COLO668 (cell line): ENCODE data around the gene PRSS22.

Experiments
- DNase-seq: peaks from one replicate; lab custom pipeline; 2025; ENCODE audit not compliant: unreplicated experiment; lab: John Stamatoyannopoulos, UW

The PRSS22 gene

DNA sequence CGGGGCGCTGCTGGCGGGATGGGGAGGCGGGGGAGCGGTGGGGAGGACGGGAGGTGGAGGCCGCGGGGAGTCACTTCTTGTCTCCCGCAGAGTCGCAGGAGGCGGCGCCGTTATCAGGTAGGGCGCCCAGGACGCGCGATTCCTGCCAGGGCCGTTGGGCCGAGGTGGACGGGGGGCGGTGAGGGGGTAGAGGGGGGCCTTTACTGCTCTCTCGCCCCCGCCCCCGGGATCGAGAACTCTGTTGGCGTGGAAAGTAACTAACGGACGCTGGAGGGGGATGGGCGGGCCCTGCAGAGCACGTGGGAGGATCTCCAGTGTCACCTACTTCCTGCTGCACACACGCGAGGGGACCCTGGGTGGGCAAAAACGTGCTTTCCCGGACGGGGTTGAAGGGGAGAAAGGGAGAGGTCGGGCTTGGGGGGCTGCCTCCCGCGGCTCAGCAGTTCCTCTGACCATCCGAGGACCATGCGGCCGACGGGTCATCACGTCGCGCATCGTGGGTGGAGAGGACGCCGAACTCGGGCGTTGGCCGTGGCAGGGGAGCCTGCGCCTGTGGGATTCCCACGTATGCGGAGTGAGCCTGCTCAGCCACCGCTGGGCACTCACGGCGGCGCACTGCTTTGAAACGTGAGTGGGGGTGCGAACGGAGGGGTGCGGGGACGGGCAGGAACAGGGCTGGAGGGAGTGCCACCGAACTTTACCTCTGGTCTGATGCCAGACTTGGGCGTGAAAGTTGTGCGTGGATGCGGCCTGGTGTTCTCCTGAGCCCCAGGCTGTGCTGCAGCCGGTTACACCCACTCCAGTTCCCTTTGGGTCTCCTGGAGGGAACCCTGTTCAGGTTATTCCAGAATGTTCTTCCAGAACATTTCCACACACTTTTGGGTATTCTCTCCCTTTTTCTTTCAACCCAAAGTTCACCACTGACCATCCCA, 40.4 kb downstream of the PRSS22 start:
- no peak for DNase-seq

DNA sequence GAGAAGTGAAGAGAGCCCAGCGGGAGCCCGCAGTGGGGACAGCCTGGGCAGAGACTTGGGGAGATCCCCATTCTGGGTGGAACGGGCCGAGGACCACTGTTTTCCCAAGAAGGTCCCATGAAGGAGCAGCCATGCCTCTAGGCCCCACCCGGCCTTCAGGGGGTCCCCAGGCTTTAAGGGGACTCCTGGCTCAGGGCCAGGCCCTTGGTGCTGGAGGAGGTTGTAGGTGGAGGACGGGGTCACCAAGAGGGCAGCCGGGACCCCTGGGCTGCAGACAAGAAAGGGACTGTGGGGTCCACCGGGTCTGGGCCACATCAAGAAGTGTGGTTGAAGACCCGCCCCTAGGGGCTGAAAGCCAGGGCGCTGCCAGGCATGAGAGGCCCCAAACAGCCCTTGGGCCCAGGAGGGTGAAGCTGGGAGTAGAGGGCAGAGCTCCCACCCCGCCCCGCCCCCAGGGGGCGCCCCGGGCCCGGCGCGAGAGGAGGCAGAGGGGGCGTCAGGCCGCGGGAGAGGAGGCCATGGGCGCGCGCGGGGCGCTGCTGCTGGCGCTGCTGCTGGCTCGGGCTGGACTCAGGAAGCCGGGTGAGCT, 41.1 kb downstream of the PRSS22 start, which contains the start of gene PRSS21:
Gene PRSS21 (plus strand): TSS at position 487 of the 589 bp plus-strand sequence. CDS start 32 bp downstream, at position 519.
- no peak for DNase-seq

DNA sequence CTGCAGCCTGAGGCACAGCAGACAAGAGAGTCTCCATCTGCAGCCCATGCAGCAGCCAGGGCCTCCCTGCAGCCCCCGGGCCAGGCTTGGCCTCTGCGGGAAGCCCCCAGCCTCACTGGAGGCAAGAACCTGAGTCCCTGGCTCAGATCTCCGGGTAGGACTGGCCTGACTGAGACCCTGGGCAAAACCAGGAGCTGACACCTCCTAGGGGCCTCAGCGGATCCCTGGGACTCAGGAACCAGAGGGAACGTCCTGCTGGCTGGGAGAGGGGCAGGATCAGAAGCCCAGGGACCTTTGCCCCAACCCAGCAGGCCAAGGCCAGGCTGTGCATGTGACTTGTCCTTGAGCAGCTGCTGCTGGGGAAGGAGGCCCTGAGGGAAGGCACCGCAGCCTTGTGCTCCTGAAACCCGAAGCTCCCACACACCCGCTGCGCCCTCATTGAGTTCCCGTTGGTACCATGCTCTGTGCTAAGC, 42.6 kb downstream of the PRSS22 start:
- DNase-seq, result no peak

GRCh38 chr16:2814551-2815298, 43.2 kb downstream of the PRSS22 start:
- no peak for DNase-seq

DNA sequence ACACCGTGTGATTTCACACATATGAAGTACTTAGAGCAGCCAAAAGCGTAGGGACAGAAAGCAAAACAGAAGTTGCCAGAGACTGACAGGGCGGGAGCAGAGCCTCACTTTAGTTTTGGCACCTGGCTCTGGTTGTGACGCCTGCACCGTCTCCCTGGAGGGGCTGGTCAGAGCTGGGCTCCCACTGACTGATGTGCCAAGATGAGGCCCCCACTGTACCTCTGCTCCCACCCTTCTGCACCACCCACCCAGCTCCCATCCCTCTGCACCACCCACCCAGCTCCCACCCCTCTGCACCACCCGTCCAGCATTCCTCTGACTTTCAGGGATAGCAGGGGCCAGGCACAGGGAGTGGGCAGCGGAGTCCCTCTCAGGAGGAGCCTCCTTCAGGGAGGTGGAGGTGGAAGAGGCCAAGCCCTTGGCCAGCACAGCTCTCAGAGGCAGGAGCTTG, 44.2 kb downstream of the PRSS22 start:
- no peak for DNase-seq

GRCh38 chr16:2811703-2812471, 46.1 kb downstream of the PRSS22 start:
- no peak for DNase-seq

DNA sequence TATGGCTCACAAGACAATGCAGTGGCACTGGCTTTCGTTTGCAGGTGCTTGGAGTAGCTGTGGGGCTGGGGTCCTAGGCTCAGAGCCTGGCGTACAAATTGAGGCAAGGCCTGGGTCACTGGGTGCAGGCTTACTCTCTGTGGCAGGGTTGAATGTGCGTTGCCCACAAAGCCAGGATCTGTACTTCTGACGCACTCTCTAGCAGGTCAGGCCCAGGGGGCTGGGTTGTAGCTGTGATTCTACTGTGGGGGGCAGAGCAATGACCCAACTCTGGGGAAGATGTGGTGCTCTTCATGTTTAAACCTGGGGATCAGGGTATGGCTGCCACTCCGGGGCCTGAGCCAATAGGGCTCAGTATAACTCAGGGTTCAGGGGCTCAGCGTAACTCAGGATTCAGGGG, 47.3 kb downstream of the PRSS22 start:
- DNase-seq, result no peak

DNA sequence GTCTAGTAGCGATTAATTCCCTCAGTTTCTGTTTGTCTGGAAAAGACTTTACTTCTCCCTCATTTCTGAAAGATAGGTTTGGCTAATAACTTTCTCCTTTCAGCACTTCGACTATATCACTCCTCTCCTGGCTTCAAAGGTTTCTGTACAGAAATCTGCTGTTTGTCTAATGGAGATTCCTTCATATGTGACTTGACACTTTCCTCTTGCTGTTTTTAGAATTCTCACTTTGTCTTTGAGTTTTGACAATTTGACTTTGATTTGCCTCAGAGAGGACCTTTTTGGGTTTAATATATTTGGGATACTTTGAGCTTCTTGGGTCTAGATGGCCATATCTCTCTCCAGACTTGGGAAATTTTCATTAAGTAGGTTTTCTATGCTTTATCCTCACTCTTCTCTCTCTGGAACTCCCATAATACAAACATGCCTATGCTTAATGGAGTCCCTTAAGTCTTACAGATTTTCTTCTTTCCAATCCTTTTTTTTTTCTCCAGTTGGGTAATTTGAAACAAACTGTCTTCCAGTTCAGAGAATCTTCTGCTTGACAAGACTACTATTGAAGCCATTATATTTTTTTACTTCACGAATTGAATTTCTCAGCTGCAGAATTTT, 48.7 kb downstream of the PRSS22 start:
- no peak for DNase-seq

GRCh38 chr16:2808181-2808580, 49.8 kb downstream of the PRSS22 start:
- DNase-seq, result no peak

DNA sequence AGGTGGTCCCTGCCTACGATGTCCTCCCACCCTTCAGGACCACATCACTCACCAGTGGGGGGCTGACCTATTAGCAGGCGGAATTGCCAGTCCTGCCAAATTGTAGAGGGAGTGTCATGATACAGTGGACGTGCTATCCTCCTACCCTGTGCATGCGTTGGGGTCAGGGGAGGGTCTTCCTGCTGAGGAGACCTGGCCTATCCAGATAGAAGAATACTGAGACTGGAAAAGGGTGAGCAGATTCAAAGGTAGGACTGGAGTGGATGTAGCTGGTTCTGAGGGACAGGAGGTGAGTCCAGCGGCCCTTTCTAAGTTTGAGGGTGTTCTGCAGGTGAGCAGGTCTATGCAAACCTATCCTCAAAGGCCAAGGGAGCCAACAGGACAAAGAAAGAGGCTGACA, 51.7 kb downstream of the PRSS22 start:
- DNase-seq, result no peak

- DNase-seq, result no peak
Observed at GRCh38 chr16:2804728-2805127, 53.2 kb downstream of the PRSS22 start.

GRCh38 chr16:2803545-2804195, 54.3 kb downstream of the PRSS22 start:
- DNase-seq, result no peak
